GM12878 (cell line): ENCODE results near the gene FLVCR1. TPM values are rescaled to one million over a fixed set of nuclear protein-coding genes. Genes with fewer than 3 reads are reported as not detected.
A peak's percentile ranks its signal among the peaks of the same experiment; 100 is the strongest.

Experiments used
- ATAC-seq: fragments of 200-7000 bp; cut with Tn5 transposase; 3 replicates; pipeline ENCODE4 v1.9.1; 2020; ENCODE audit warnings: mild to moderate bottlenecking, moderate library complexity
- BruUV-seq: library from RNA; stranded (reverse); fragments of 400-500 nt; replicated peaks from 2 replicates; lab custom pipeline; 2021; lab: Mats Ljungman, UMichigan
- CTCF ChIA-PET: fragments of 300-600 bp; sonication (Branson Sonifier 250); formaldehyde crosslinking; extraction: SDS; loops from one replicate; lab custom pipeline; 2021; ENCODE audit warnings: inconsistent platforms; lab: Yijun Ruan, JAX
- POLR2A ChIA-PET: fragments of 350-600 bp; formaldehyde crosslinking; extraction: SDS; loops from one replicate; lab custom pipeline; 2021; ENCODE audit warnings: inconsistent platforms; lab: Charles Lee
- RAD21 ChIA-PET: fragments of 300-600 bp; sonication (Branson Sonifier 250); formaldehyde crosslinking; loops from one replicate; lab custom pipeline; 2023; ENCODE audit warnings: antibody characterized with exemption; ENCODE audit not compliant: unreplicated experiment; lab: Charles Lee
- SMC1A ChIA-PET: fragments of 300-600 bp; sonication (Branson Sonifier 250); formaldehyde crosslinking; loops from one replicate; lab custom pipeline; 2023; ENCODE audit not compliant: unreplicated experiment, uncharacterized antibody; lab: Charles Lee
- DNase-seq: peaks from one replicate; pipeline ENCODE4 v3.0.0-alpha.2; 2011; ENCODE audit warnings: low read depth, low spot score
- FAIRE-seq: peaks from 3 replicates; lab custom pipeline; 2011; peaks lifted over from hg19 to GRCh38; lab: Jason Lieb, UNC
- H2AFZ ChIP-seq: 2 replicates; pipeline ENCODE4 v1.6.0; 2011; ENCODE audit warnings: low read depth, low read length, control low read depth; ENCODE audit not compliant: control insufficient read depth
- H3K27ac ChIP-seq: 2 replicates; pipeline ENCODE4 v1.5.1; 2011; ENCODE audit warnings: control low read depth; ENCODE audit not compliant: control insufficient read depth, insufficient read depth
- H3K27me3 ChIP-seq, 2 experiments: replicated peaks in 1 of 2; 2 replicates each; pipeline versions ENCODE4 v1.6.0 to v1.6.1; 2011; ENCODE audit warnings: low read length in 1 of 2; ENCODE audit not compliant: control insufficient read depth in 2 of 2, insufficient read depth in 2 of 2
- H3K36me3 ChIP-seq, 2 experiments: 2 replicates each; pipeline ENCODE4 v1.5.1; 2011; ENCODE audit warnings: low read length in 1 of 2; ENCODE audit not compliant: control insufficient read depth in 2 of 2, insufficient read depth in 2 of 2
- H3K4me1 ChIP-seq: 2 replicates; pipeline ENCODE4 v1.6.1; 2011; ENCODE audit warnings: mild to moderate bottlenecking, low read length, moderate library complexity, mixed read lengths; ENCODE audit not compliant: control insufficient read depth, insufficient read depth
- H3K4me2 ChIP-seq: 2 replicates; pipeline ENCODE4 v1.6.0; 2011; ENCODE audit warnings: control low read depth; ENCODE audit not compliant: control insufficient read depth, insufficient read depth
- H3K4me3 ChIP-seq: fragments of 200-600 bp; sonication (generic); 2 replicates; pipeline ENCODE4 v1.5.1; 2016
- H3K79me2 ChIP-seq: 2 replicates; pipeline ENCODE4 v1.6.0; 2011; ENCODE audit warnings: low read length; ENCODE audit not compliant: control insufficient read depth, insufficient read depth
- H3K9ac ChIP-seq: 2 replicates; pipeline ENCODE4 v1.8.0; 2011; ENCODE audit warnings: low read length, control low read depth, mixed read lengths; ENCODE audit not compliant: control insufficient read depth, insufficient read depth
- H3K9me3 ChIP-seq: replicated peaks from 3 replicates; pipeline ENCODE4 v1.5.1; 2011; ENCODE audit warnings: mild to moderate bottlenecking, low read length; ENCODE audit not compliant: control insufficient read depth, insufficient read depth
- H4K20me1 ChIP-seq: 2 replicates; pipeline ENCODE4 v1.6.0; 2011; ENCODE audit not compliant: control insufficient read depth, insufficient read depth
- BMI1 ChIP-seq: fragments of 450-650 bp; IDR thresholded peaks from 2 replicates; pipeline ENCODE4 v1.6.1; 2016; ENCODE audit warnings: mild to moderate bottlenecking, moderate library complexity, borderline replicate concordance
- CBX5 ChIP-seq: sonication (generic); IDR thresholded peaks from 2 replicates; pipeline ENCODE4 v1.6.1; 2016; ENCODE audit warnings: low read depth, moderate library complexity, mild to moderate bottlenecking, inconsistent platforms
- HDGF ChIP-seq: fragments of 450-650 bp; IDR thresholded peaks from 2 replicates; pipeline ENCODE4 v1.6.1; 2016; ENCODE audit warnings: antibody characterized with exemption
- IRF4 ChIP-seq: IDR thresholded peaks from 2 replicates; pipeline ENCODE4 v1.6.1; 2011; ENCODE audit warnings: low read depth, low read length
- SP1 ChIP-seq: IDR thresholded peaks from one replicate; pipeline ENCODE4 v1.6.1; 2011; ENCODE audit warnings: low read depth, low read length
- STAT3 ChIP-seq: IDR thresholded peaks from 2 replicates; pipeline ENCODE4 v1.6.1; 2011; ENCODE audit warnings: low read depth, low read length, improper control_type of control experiment
- SUPT20H ChIP-seq: IDR thresholded peaks from 2 replicates; pipeline ENCODE4 v1.6.1; 2011; ENCODE audit warnings: low read depth, mild to moderate bottlenecking, low read length, moderate library complexity, borderline replicate concordance; ENCODE audit not compliant: control insufficient read depth
- TAF1 ChIP-seq: IDR thresholded peaks from 2 replicates; pipeline ENCODE4 v1.6.1; 2011; ENCODE audit warnings: mild to moderate bottlenecking, low read depth, low read length, borderline replicate concordance
- WGBS: methylation state at CpG from one replicate; pipeline ENCODE4 v1.1.6; 2016; ENCODE audit warnings: low lambda C conversion rate; ENCODE audit not compliant: insufficient replicate concordance, insufficient coverage; ENCODE audit errors: missing lambda C conversion rate; 5-methylcytosine and 5-hydroxymethylcytosine counted together
- in situ Hi-C: fragments of 300-500 bp; cut with MboI; formaldehyde crosslinking; loops from 9 replicates; pipeline ENCODE4 v1.14.3; 2018; ENCODE audit warnings: mixed read lengths
- intact Hi-C: fragments of 100-400 bp; cut with micrococcal nuclease; formaldehyde crosslinking; loops from one replicate; pipeline ENCODE4 v1.14.2; 2022; ENCODE audit not compliant: unreplicated experiment
- polyA plus RNA-seq, 11 experiments: library from polyadenylated mRNA; depleted of rRNA in 4 of 11; unstranded in 6 of 11; stranded (reverse) in 5 of 11; fragments of >200 nt; fragmentation: Nextera tagmentation in 4 of 11; fragmentation: Illumina TruSeq in 1 of 11; extraction: Ambion mirVana in 4 of 11; extraction: Trizol in 1 of 11; gene quantifications; 1 replicate in 1 of 11; 2 replicates in 10 of 11; pipeline versions ENCODE4 v1.2.1 to v1.2.3, GENCODE V29; 2011 to 2016; ENCODE audit warnings: inconsistent platforms in 2 of 11, missing spikeins in 2 of 11, low read depth in 1 of 11
- total RNA-seq, 4 experiments: library from RNA; depleted of rRNA in 3 of 4; stranded (reverse); fragments of >200 nt in 3 of 4; fragmentation: Illumina TruSeq in 1 of 4; extraction: Trizol in 1 of 4; gene quantifications; 2 replicates each; pipeline versions ENCODE4 v1.2.1 to v1.2.3, GENCODE V29; 2013 to 2021
- TF ChIP-seq, protein P1 (sequence below): fragments of 450-650 bp; IDR thresholded peaks from 2 replicates; pipeline ENCODE4 v1.6.1; 2016; ENCODE audit warnings: mild to moderate bottlenecking, moderate library complexity, borderline replicate concordance

Gene FLVCR1
- total and polyA plus RNA-seq, 10 of the 15 experiments (the other 5 are each of a cell fraction or from before 2014, with no cell fraction given): 7.1 to 25.2 (median 17.6) TPM

DNA sequence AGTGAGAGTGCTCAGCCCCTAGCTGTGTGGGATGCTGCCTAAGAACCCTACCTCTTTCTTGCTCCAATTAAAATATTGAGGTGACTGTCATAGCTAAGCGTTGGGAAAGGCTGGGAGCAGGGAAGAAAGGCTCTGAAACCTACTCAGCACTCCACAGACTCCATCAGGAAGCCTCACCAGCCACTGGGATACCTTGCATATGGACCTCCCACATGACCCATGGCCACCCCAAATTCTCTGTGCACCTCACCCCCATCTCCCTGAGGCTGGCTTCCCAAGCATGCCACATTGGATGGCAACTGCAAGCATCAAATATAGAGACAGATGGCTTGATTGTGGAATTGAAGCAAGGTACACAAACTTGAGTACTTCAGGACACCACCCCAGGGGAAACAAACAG lies 41.8 kb downstream of the FLVCR1 start (continued):
- TF ChIP-seq SUPT20H: no peak
- TF ChIP-seq STAT3: no peak
- no peak for TF ChIP-seq TAF1
- no peak for TF ChIP-seq HDGF

DNA sequence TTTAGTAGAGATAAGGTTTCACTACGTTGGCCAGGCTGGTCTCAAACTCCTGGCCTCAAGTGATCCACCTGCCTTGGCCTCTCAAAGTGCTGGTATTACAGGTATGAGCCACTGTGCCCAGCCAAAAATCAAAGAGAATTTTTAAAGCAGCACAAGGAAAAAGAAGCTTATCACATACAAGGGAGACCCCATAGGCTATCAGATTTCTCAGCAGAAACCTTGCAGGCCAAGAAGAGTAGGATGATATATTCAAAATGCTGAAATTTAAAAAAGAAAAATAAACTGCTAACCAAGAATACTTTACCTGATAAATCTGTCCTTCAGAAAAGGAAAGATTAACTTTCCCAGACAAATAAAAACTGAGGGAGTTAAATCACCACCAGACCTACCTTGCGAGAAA lies 43.2 kb downstream of the FLVCR1 start:
- BruUV-seq: no TSS peak
- peaks cover 12% of the 10 kb centered on the region for H3K9me3 ChIP-seq
- TF ChIP-seq, protein P1, sequence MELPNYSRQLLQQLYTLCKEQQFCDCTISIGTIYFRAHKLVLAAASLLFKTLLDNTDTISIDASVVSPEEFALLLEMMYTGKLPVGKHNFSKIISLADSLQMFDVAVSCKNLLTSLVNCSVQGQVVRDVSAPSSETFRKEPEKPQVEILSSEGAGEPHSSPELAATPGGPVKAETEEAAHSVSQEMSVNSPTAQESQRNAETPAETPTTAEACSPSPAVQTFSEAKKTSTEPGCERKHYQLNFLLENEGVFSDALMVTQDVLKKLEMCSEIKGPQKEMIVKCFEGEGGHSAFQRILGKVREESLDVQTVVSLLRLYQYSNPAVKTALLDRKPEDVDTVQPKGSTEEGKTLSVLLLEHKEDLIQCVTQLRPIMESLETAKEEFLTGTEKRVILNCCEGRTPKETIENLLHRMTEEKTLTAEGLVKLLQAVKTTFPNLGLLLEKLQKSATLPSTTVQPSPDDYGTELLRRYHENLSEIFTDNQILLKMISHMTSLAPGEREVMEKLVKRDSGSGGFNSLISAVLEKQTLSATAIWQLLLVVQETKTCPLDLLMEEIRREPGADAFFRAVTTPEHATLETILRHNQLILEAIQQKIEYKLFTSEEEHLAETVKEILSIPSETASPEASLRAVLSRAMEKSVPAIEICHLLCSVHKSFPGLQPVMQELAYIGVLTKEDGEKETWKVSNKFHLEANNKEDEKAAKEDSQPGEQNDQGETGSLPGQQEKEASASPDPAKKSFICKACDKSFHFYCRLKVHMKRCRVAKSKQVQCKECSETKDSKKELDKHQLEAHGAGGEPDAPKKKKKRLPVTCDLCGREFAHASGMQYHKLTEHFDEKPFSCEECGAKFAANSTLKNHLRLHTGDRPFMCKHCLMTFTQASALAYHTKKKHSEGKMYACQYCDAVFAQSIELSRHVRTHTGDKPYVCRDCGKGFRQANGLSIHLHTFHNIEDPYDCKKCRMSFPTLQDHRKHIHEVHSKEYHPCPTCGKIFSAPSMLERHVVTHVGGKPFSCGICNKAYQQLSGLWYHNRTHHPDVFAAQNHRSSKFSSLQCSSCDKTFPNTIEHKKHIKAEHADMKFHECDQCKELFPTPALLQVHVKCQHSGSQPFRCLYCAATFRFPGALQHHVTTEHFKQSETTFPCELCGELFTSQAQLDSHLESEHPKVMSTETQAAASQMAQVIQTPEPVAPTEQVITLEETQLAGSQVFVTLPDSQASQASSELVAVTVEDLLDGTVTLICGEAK: no peak
- TF ChIP-seq SP1 (no peak), CBX5 (peak; percentile 81), IRF4 (no peak), BMI1 (no peak)
- no peak for FAIRE-seq
- ATAC-seq: no peak
- WGBS: 100% methylated on average over 2 of the region's 2 CpGs
- peaks cover 7 to 16% of the 10 kb centered on the region in 2 experiments; a peak in 3 of 4 replicates for H3K36me3 ChIP-seq
- H3K27me3 ChIP-seq: no peaks in the 10 kb centered on the region
- no peak for DNase-seq
- no peaks in the 10 kb centered on the region for H4K20me1 ChIP-seq
- H3K4me1 ChIP-seq: no peaks in the 10 kb centered on the region
- H3K27ac ChIP-seq: no peak overlapping the region
- no peak overlapping the region for H2AFZ ChIP-seq
- ChIA-PET SMC1A (interaction anchor here (1.5 to 3.7 kb wide), 3 partner anchors 10 to 93 kb away, joined by 5 to 25 read pairs (median 6); no protein-coding TSS in a partner anchor), POLR2A (interaction anchor here (1.0 kb wide), 2 partner anchors 9 to 66 kb away, joined by 3 read pairs; no protein-coding TSS in a partner anchor), CTCF (interaction anchor here (0.7 to 1.6 kb wide), 7 partner anchors 13 to 424 kb away, joined by 3 to 4 read pairs (median 3); no protein-coding TSS in a partner anchor), RAD21 (no interaction called here)
- in situ Hi-C loops: no loop called here
- H3K9ac ChIP-seq: no peak overlapping the region
- no peaks in the 10 kb centered on the region for H3K79me2 ChIP-seq
- no peak overlapping the region for H3K4me3 ChIP-seq
- intact Hi-C loops: no loop called here
- no peak overlapping the region for H3K4me2 ChIP-seq
